Activated CD4-positive, alpha-beta T cell treated with anti-CD3 and anti-CD28 coated beads, Interleukin-10, Interleukin-2, amounts not matched to agents 100 ng/mL and 50 ng/mL, durations not matched to agents 16 hours and 8 hours (primary cell): Measurements from ENCODE around the gene CDH22.

ENCODE experiments used
- DNase-seq: peaks from one replicate; pipeline ENCODE4 v3.0.0-alpha.2; 2020

Gene CDH22

GRCh38 chr20:46133886-46134654 is 174.2 kb downstream of the CDH22 start:
- DNase-seq: no peak

- DNase-seq: peak; percentile 68
Observed at GRCh38 chr20:46132705-46133120, 175.6 kb downstream of the CDH22 start.

DNA sequence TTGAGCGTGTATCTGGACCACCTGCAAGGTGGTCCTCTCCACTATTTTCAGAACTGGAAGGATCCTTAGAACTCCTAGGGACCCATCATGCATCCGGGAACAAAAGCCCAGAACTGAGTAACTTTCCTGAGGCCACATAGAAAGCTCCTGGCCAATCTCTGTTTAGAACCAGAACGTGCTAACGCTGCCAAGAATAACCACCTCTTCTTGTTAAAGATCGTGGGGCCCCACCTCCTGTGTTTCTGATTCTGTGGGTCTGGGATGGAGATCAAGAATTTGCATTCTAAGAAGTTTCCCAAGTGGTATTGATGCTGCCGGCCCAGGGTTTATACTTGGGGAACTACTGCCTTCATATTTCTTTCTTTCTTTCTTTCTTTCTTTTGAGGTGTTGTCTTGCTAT is 176.9 kb downstream of the CDH22 start:
- DNase-seq: no peak

GRCh38 chr20:46130534-46130933 is 177.8 kb downstream of the CDH22 start:
- DNase-seq: no peak

DNA sequence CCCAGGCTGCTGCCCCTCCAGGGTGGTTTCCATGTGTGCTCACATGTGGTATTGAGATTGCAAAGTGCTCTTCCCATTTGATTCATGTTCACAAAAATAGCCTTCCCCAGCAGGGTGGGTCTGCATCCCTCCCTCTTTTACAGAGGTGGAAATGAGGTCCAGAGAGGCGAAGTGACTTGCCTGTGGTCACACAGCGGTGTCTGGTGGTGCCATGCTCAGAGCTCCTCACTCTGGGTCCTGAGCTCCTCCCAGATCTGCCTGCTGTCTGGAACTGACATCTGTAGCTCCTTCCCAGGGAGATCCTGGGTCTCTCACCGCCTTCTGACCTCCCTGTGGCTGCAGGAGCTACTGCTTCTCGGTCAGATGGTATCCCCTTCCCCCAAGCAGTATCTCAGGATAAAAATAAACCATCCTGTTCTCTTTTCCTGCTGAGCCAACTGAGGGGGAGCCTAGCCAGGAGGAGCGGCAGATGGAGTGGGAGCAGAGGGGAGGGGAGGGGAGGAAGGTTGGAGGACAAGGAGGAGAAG is 178.3 kb downstream of the CDH22 start:
- no peak for DNase-seq

DNA sequence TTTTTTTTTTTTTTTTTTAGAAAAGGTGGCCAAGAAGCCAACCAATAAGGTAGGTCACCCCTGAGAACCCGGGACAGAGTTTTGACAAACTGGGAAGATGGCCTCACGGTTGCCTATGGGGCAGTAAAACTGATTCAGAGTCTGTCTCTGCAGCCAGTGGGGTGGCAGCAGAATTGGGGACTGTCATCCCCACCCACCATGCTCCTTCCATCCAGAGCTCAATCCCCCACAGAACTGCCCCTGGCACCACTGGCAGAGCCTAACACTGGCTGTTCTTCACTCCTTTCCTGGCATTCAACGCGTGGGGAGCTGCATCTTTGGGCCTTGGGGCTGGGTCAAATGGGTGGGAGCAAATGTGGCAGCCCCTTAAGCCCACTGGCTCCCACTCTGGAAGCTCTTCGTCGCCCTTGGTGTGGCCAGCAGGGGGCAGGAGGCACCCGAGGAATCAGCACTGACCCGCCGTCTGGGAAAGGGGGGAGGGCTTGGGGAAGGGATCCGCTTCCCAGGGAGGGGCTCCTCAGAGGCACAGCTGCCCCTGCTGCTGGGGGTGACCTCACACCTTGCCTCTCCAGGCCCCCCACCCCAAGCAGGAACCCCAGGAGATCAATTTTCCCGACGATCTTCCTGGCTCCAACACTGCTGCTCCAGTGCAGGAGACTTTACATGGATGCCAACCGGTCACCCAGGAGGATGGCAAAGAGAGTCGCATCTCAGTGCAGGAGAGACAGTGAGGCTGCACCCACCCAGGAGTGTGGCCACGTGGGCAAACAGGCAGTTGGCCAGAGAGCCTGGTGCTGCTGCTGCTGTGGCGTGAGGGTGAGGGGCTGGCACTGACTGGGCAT is 179.8 kb downstream of the CDH22 start:
- DNase-seq: no peak

GRCh38 chr20:46127396-46128010 is 180.8 kb downstream of the CDH22 start:
- DNase-seq: no peak

GRCh38 chr20:46126440-46127056 is 181.8 kb downstream of the CDH22 start:
- DNase-seq: no peak
